B cell (primary cell): ENCODE measurements around the gene CACNA2D3. TPM values are rescaled to one million over a fixed set of nuclear protein-coding genes. Genes with fewer than 3 reads are reported as not detected.

Experiments
- ATAC-seq: fragments of 200-7000 bp; cut with Tn5 transposase; one replicate; pipeline ENCODE4 v1.10.0; 2021; ENCODE audit warnings: low read depth, mild to moderate bottlenecking, moderate number of reproducible peaks, moderate library complexity
- CTCF ChIA-PET: fragments of 350-600 bp; sonication (Branson Sonifier 250); formaldehyde crosslinking; loops from one replicate; lab custom pipeline; 2021; ENCODE audit warnings: antibody characterized with exemption, inconsistent platforms; lab: Charles Lee
- POLR2A ChIA-PET: fragments of 350-600 bp; sonication (Branson Sonifier 250); formaldehyde crosslinking; loops from one replicate; lab custom pipeline; 2021; ENCODE audit warnings: antibody characterized with exemption; lab: Charles Lee
- DNase-seq: peaks from one replicate; pipeline ENCODE4 v3.0.0; 2013
- H2AFZ ChIP-seq: 2 replicates; pipeline ENCODE4 v1.6.1; 2012; ENCODE audit warnings: mild to moderate bottlenecking, low read depth, low read length; ENCODE audit not compliant: insufficient read depth, poor library complexity, severe bottlenecking
- H3K27ac ChIP-seq, 2 donors: 1 replicate in 1 of 2; 2 replicates in 1 of 2; pipeline ENCODE4 v1.5.1; 2012 to 2013; ENCODE audit warnings: low read length in 2 of 2, mild to moderate bottlenecking in 2 of 2, moderate library complexity in 1 of 2
- H3K27me3 ChIP-seq, 4 experiments: fragments of 200-600 bp in 1 of 4; sonication (generic) in 1 of 4; replicated peaks in 1 of 4; 1 replicate in 2 of 4; 2 replicates in 2 of 4; pipeline versions ENCODE4 v1.6.1 to v1.7.0; 2013 to 2016; ENCODE audit warnings: low read length in 3 of 4, mild to moderate bottlenecking in 2 of 4, mixed read lengths in 1 of 4, moderate library complexity in 1 of 4; ENCODE audit not compliant: insufficient read depth in 4 of 4, control insufficient read depth in 3 of 4; ENCODE audit errors: control extremely low read depth in 1 of 4
- H3K36me3 ChIP-seq, 2 experiments: replicated peaks in 1 of 2; 1 replicate in 1 of 2; 2 replicates in 1 of 2; pipeline versions ENCODE4 v1.6.1 to v1.7.1; 2013; ENCODE audit warnings: low read length in 1 of 2; ENCODE audit not compliant: insufficient read depth in 2 of 2, control insufficient read depth in 1 of 2; ENCODE audit errors: control extremely low read depth in 1 of 2, extremely low read depth in 1 of 2
- H3K4me1 ChIP-seq, 2 donors: fragments of 200-600 bp in 1 of 2; sonication (generic) in 1 of 2; 1 replicate in 1 of 2; 2 replicates in 1 of 2; pipeline versions ENCODE4 v1.5.1 to v1.6.1; 2013 to 2017; ENCODE audit warnings: low read length in 2 of 2; ENCODE audit not compliant: control insufficient read depth in 2 of 2, insufficient read depth in 2 of 2
- H3K4me2 ChIP-seq: replicated peaks from 2 replicates; pipeline ENCODE3; 2012; ENCODE audit warnings: mild to moderate bottlenecking, low read depth, low read length; ENCODE audit not compliant: poor library complexity, severe bottlenecking
- H3K4me3 ChIP-seq, 5 experiments: fragments of 200-600 bp in 1 of 5; sonication (generic) in 1 of 5; 1 replicate in 3 of 5; 2 replicates in 2 of 5; pipeline versions ENCODE4 v1.5.1 to v1.7.0; 2011 to 2016; ENCODE audit warnings: low read length in 4 of 5, mild to moderate bottlenecking in 4 of 5, low read depth in 2 of 5, control low read depth in 1 of 5, moderate library complexity in 1 of 5; ENCODE audit not compliant: insufficient read depth in 1 of 5; ENCODE audit errors: control extremely low read depth in 1 of 5, extremely low read depth in 1 of 5
- H3K79me2 ChIP-seq: fragments of 200-600 bp; sonication (generic); one replicate; pipeline ENCODE4 v1.6.0; 2016; ENCODE audit warnings: low read length; ENCODE audit not compliant: control insufficient read depth, insufficient read depth
- H3K9ac ChIP-seq: fragments of 200-600 bp; sonication (generic); 2 replicates; pipeline ENCODE4 v1.6.1; 2017; ENCODE audit warnings: mild to moderate bottlenecking, low read length, moderate library complexity
- H3K9me3 ChIP-seq, 3 donors: one replicate each; pipeline versions ENCODE4 v1.6.1 to v1.7.1; 2013; ENCODE audit warnings: low read length in 2 of 3; ENCODE audit not compliant: control insufficient read depth in 2 of 3, insufficient read depth in 1 of 3; ENCODE audit errors: control extremely low read depth in 1 of 3
- H4K20me1 ChIP-seq: 2 replicates; pipeline ENCODE4 v1.6.0; 2012; ENCODE audit warnings: mild to moderate bottlenecking, low read length; ENCODE audit not compliant: insufficient read depth, control insufficient read depth, poor library complexity, severe bottlenecking
- H3K27ac Mint-ChIP-seq: one replicate; pipeline ENCODE4 v1.8.0; 2021; ENCODE audit warnings: mixed read lengths
- H3K27me3 Mint-ChIP-seq: one replicate; pipeline ENCODE4 v1.8.0; 2021; ENCODE audit warnings: mixed read lengths
- H3K4me1 Mint-ChIP-seq: one replicate; pipeline ENCODE4 v1.8.0; 2021; ENCODE audit warnings: mixed read lengths
- H3K4me3 Mint-ChIP-seq: one replicate; pipeline ENCODE4 v1.8.0; 2021; ENCODE audit warnings: mixed read lengths
- H3K9me3 Mint-ChIP-seq: one replicate; pipeline ENCODE4 v1.8.0; 2022; ENCODE audit warnings: mixed read lengths; ENCODE audit not compliant: insufficient read depth
- CTCF ChIP-seq: fragments of 200-600 bp; IDR thresholded peaks from one replicate; pipeline ENCODE4 v1.8.0; 2022; ENCODE audit warnings: antibody characterized with exemption, mild to moderate bottlenecking
- EZH2 ChIP-seq: IDR thresholded peaks from 2 replicates; pipeline ENCODE4 v1.6.1; 2012; ENCODE audit warnings: borderline replicate concordance, low read depth, mild to moderate bottlenecking, moderate library complexity, low read length; ENCODE audit not compliant: insufficient read depth, poor library complexity, severe bottlenecking
- WGBS: methylation state at CpG from one replicate; pipeline ENCODE4 v1.1.5; 2013; ENCODE audit warnings: missing lambda C conversion rate; ENCODE audit not compliant: insufficient coverage; 5-methylcytosine and 5-hydroxymethylcytosine counted together
- intact Hi-C: fragments of 100-400 bp; cut with micrococcal nuclease; formaldehyde crosslinking; loops from one replicate; pipeline ENCODE4 v1.10.0; 2022
- polyA plus RNA-seq: library from polyadenylated mRNA; depleted of rRNA; stranded (reverse); fragments of >200 nt; gene quantifications from 2 replicates; pipeline ENCODE4 v1.2.3, GENCODE V29; 2012
- total RNA-seq, 2 donors: library from RNA; stranded (reverse); fragments of 120-200 nt in 1 of 2; gene quantifications; 1 replicate in 1 of 2; 2 replicates in 1 of 2; pipeline versions ENCODE4 v1.2.3 to v1.2.4, GENCODE V29; 2013 to 2022

CACNA2D3 gene
- total and polyA plus RNA-seq, 2 donors (not counting 1 experiment from before 2014, with no cell fraction given), result not detected

- H3K27ac ChIP-seq, result no peak overlapping the region
- no peak overlapping the region for H3K4me2 ChIP-seq
- no peak overlapping the region for H2AFZ ChIP-seq
- no peak overlapping the region for H3K4me3 Mint-ChIP-seq
- H4K20me1 ChIP-seq, result no peaks in the 10 kb centered on the region
- H3K4me1 ChIP-seq, result no peaks in the 10 kb centered on the region
- no peaks in the 10 kb centered on the region for H3K27me3 ChIP-seq
- no peak overlapping the region for H3K27ac Mint-ChIP-seq
- no peaks in the 10 kb centered on the region for H3K79me2 ChIP-seq
- DNase-seq (no peak), ATAC-seq (no peak)
- WGBS, result 92% methylated on average over 5 of the region's 7 CpGs
- no peak for TF ChIP-seq EZH2
- TF ChIP-seq CTCF, result no peak
- H3K36me3 ChIP-seq, result no peaks in the 10 kb centered on the region
- CTCF ChIA-PET, result no interaction called here
- H3K4me1 Mint-ChIP-seq, result no peaks in the 10 kb centered on the region
- H3K4me3 ChIP-seq, result no peak overlapping the region
- peaks cover 3% of the 10 kb centered on the region for H3K9me3 Mint-ChIP-seq
- peaks cover 0 to 6% (median 0%) of the 10 kb centered on the region in 3 donors for H3K9me3 ChIP-seq
- intact Hi-C loops, result no loop called here
- H3K9ac ChIP-seq, result no peak overlapping the region
- POLR2A ChIA-PET, result no interaction called here
- H3K27me3 Mint-ChIP-seq, result no peaks in the 10 kb centered on the region
These were observed 955.4 kb downstream of the CACNA2D3 start for GRCh38 chr3:55077726-55078125.

GRCh38 chr3:55078876-55079275 is 956.5 kb downstream of the CACNA2D3 start:
- no peaks in the 10 kb centered on the region for H3K4me1 Mint-ChIP-seq
- Histone ChIP-seq H3K27ac (no peak overlapping the region), H3K27me3 (no peaks in the 10 kb centered on the region), H3K9me3 (peaks cover 0 to 6% (median 0%) of the 10 kb centered on the region in 3 donors), H3K36me3 (no peaks in the 10 kb centered on the region), H3K79me2 (no peaks in the 10 kb centered on the region), H3K4me3 (no peak overlapping the region), H2AFZ (no peak overlapping the region), H3K4me2 (no peak overlapping the region), H3K9ac (no peak overlapping the region), H3K4me1 (no peaks in the 10 kb centered on the region), H4K20me1 (no peaks in the 10 kb centered on the region)
- H3K27ac Mint-ChIP-seq, result no peak overlapping the region
- DNase-seq (no peak), ATAC-seq (no peak)
- TF ChIP-seq EZH2, result no peak
- no peak for TF ChIP-seq CTCF
- intact Hi-C loops, result no loop called here
- WGBS, result 85% methylated on average over 6 of the region's 7 CpGs
- H3K4me3 Mint-ChIP-seq, result no peak overlapping the region
- ChIA-PET POLR2A (no interaction called here), CTCF (no interaction called here)
- H3K27me3 Mint-ChIP-seq, result no peaks in the 10 kb centered on the region
- H3K9me3 Mint-ChIP-seq, result peaks cover 3% of the 10 kb centered on the region
